HL-60 (cell line): ENCODE results near the gene ADAMTS17.

ENCODE experiments used
- DNase-seq, 2 experiments: peaks; one replicate each; pipeline ENCODE4 v3.0.0-alpha.2; 2010 to 2020; ENCODE audit warnings: low read depth in 1 of 2, low spot score in 1 of 2
- H3K27ac ChIP-seq: fragments of 250-450 bp; sonication (Bioruptor Pico); replicated peaks from 2 replicates; pipeline ENCODE4 v1.5.1; 2020; ENCODE audit warnings: mild to moderate bottlenecking, moderate library complexity
- H3K27me3 ChIP-seq: fragments of 250-450 bp; sonication (Bioruptor Pico); 2 replicates; pipeline ENCODE4 v1.5.1; 2021; ENCODE audit warnings: mild to moderate bottlenecking, moderate library complexity; ENCODE audit not compliant: insufficient read depth, poor library complexity, severe bottlenecking
- H3K4me3 ChIP-seq: replicated peaks from 2 replicates; pipeline ENCODE4 v1.5.1; 2011; ENCODE audit warnings: mild to moderate bottlenecking, control low read depth, low read length; ENCODE audit not compliant: insufficient read depth
- GABPA ChIP-seq: IDR thresholded peaks from 2 replicates; pipeline ENCODE4 v1.6.1; 2012; ENCODE audit warnings: low read depth
- POLR2AphosphoS5 ChIP-seq: IDR thresholded peaks from 2 replicates; pipeline ENCODE4 v1.6.1; 2012; ENCODE audit warnings: low read depth
- SPI1 ChIP-seq: IDR thresholded peaks from 2 replicates; pipeline ENCODE4 v1.6.1; 2012; ENCODE audit warnings: low read depth, mild to moderate bottlenecking, borderline replicate concordance
- TF ChIP-seq, protein P1 (sequence below): IDR thresholded peaks from one replicate; pipeline ENCODE4 v1.5.1; 2011; ENCODE audit warnings: low read length, control low read depth, inconsistent platforms; ENCODE audit not compliant: insufficient read depth
- TF ChIP-seq, protein P2 (sequence below): IDR thresholded peaks from 2 replicates; pipeline ENCODE4 v1.6.1; 2012; ENCODE audit warnings: low read depth; ENCODE audit not compliant: insufficient replicate concordance

The ADAMTS17 gene

DNA sequence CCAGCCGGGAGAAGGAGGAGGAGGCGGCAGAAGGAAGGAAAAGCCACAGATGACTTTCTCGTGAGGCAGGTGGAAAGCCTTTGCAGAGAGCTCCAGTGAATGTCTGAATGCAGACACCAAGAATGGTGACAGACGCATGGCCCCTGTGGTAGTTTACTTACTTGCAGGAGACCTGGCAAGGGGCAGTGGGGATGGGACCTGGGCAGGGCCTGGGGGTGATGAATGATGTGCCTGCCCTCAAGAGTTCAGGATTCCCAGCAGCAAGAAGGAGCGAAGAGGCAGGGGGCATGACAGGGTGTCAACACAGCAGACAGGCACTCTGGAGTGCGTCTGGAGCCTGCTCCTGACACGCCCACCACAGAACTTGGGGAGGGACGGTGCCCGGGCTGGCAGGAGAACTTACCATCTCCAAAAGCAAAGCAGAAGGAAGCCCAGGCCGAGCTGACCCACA is 348.1 kb downstream of the ADAMTS17 start:
- Histone ChIP-seq H3K27ac (no peak overlapping the region), H3K27me3 (no peaks in the 10 kb centered on the region), H3K4me3 (no peak overlapping the region)
- DNase-seq, result no peak
- TF ChIP-seq, protein P1, sequence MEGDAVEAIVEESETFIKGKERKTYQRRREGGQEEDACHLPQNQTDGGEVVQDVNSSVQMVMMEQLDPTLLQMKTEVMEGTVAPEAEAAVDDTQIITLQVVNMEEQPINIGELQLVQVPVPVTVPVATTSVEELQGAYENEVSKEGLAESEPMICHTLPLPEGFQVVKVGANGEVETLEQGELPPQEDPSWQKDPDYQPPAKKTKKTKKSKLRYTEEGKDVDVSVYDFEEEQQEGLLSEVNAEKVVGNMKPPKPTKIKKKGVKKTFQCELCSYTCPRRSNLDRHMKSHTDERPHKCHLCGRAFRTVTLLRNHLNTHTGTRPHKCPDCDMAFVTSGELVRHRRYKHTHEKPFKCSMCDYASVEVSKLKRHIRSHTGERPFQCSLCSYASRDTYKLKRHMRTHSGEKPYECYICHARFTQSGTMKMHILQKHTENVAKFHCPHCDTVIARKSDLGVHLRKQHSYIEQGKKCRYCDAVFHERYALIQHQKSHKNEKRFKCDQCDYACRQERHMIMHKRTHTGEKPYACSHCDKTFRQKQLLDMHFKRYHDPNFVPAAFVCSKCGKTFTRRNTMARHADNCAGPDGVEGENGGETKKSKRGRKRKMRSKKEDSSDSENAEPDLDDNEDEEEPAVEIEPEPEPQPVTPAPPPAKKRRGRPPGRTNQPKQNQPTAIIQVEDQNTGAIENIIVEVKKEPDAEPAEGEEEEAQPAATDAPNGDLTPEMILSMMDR, result no peak
- TF ChIP-seq, protein P2, sequence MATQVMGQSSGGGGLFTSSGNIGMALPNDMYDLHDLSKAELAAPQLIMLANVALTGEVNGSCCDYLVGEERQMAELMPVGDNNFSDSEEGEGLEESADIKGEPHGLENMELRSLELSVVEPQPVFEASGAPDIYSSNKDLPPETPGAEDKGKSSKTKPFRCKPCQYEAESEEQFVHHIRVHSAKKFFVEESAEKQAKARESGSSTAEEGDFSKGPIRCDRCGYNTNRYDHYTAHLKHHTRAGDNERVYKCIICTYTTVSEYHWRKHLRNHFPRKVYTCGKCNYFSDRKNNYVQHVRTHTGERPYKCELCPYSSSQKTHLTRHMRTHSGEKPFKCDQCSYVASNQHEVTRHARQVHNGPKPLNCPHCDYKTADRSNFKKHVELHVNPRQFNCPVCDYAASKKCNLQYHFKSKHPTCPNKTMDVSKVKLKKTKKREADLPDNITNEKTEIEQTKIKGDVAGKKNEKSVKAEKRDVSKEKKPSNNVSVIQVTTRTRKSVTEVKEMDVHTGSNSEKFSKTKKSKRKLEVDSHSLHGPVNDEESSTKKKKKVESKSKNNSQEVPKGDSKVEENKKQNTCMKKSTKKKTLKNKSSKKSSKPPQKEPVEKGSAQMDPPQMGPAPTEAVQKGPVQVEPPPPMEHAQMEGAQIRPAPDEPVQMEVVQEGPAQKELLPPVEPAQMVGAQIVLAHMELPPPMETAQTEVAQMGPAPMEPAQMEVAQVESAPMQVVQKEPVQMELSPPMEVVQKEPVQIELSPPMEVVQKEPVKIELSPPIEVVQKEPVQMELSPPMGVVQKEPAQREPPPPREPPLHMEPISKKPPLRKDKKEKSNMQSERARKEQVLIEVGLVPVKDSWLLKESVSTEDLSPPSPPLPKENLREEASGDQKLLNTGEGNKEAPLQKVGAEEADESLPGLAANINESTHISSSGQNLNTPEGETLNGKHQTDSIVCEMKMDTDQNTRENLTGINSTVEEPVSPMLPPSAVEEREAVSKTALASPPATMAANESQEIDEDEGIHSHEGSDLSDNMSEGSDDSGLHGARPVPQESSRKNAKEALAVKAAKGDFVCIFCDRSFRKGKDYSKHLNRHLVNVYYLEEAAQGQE, result no peak
- TF ChIP-seq SPI1 (no peak), POLR2AphosphoS5 (no peak), GABPA (no peak)

DNA sequence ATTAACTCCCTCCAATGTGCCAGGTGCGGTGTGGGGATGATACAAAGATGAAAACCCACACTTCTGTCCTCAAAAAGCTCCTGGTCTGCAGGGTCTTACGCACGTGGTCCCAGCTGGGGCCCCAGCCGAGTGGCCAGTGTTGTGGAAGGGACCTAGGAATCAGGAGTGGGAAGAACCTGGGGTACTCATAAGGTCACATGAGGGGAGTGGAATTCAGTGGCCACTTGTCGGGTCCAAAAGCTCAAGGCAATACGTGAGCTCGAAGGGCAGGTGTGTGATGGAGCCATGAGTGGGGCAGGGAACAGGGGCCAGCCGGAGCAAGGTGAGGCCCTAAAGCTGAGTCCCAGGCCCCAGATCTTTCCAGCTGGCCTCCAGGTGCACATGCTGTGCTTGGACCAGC is 348.5 kb downstream of the ADAMTS17 start:
- Histone ChIP-seq H3K4me3 (no peak overlapping the region), H3K27me3 (no peaks in the 10 kb centered on the region), H3K27ac (no peak overlapping the region)
- DNase-seq, result no peak
- TF ChIP-seq POLR2AphosphoS5, result no peak
- no peak for TF ChIP-seq GABPA
- TF ChIP-seq, protein P2, result no peak
- TF ChIP-seq, protein P1, result no peak
- no peak for TF ChIP-seq SPI1

DNA sequence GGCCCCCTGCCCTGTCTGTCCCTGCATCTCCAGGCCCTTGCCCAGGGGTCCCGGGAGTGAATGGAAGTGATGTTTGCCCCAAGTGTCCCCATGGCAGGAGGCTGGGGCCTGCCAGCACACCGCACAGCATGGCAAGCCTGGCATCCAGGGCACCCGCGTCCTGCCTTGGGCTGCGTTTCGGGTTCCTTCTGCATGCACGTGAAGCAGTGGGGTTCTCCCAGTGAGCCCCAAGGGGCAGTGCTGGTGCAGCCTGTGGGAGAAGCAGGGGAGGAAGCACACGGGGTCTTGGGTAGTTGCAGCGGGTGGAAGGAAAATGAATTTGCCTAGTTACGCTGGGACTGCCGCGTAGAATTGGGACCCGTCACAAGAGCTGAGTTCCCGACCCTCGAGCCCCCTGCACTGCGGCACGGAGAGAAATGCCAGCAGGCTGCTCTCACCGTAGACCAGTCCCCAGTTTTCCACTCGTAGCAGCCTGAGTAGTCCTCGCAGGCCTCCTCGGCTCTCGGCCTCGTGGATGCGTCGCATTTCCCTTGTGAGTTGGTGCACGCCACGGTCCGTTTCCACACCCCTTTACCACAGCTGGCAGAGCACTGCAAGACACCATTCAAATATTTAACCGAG is 349.1 kb downstream of the ADAMTS17 start:
- Histone ChIP-seq H3K4me3 (no peak overlapping the region), H3K27me3 (no peaks in the 10 kb centered on the region), H3K27ac (no peak overlapping the region)
- TF ChIP-seq SPI1 (no peak), POLR2AphosphoS5 (no peak), GABPA (no peak)
- TF ChIP-seq, protein P2, result no peak
- TF ChIP-seq, protein P1, result no peak
- DNase-seq, result no peak
